HG03039 (cell line): ENCODE measurements around the gene NFXL1.
A peak's percentile ranks its signal among the peaks of the same experiment; 100 is the strongest.
"Not testable (repeated sequence)": the region's sequence is repeated elsewhere in the genome, so short reads cannot be mapped to it uniquely, and the experiment has no call there.

Experiments
- ATAC-seq: cut with Tn5 transposase; IDR thresholded peaks from one replicate; pipeline ENCODE4 v1.9.1; 2021; ENCODE audit warnings: mild to moderate bottlenecking, moderate library complexity; ENCODE audit not compliant: unreplicated experiment

Gene NFXL1

GRCh38 chr4:47914220-47914925 lies at the start of gene NFXL1:
NFXL1 (minus strand) TSS chr4:47914583; CDS start chr4:47914203, 380 bp downstream.
- peak; percentile 98 for ATAC-seq

- ATAC-seq: no peak
Observed at GRCh38 chr4:47954677-47955076, 40.3 kb upstream of the NFXL1 start.

- ATAC-seq: no peak
Observed at GRCh38 chr4:47954245-47954644, 39.9 kb upstream of the NFXL1 start.

GRCh38 chr4:47945930-47946726 lies 31.7 kb upstream of the NFXL1 start:
- ATAC-seq: no peak

- ATAC-seq: no peak
Observed at GRCh38 chr4:47942081-47942819, 27.9 kb upstream of the NFXL1 start.

- ATAC-seq: no peak
Observed at GRCh38 chr4:47939456-47939855, 25.1 kb upstream of the NFXL1 start.

- no peak for ATAC-seq
Observed at GRCh38 chr4:47936336-47936735, 22.0 kb upstream of the NFXL1 start.

- peak; percentile 68 for ATAC-seq
Observed at GRCh38 chr4:47933840-47934239, 19.5 kb upstream of the NFXL1 start.

- ATAC-seq: no peak
Observed at GRCh38 chr4:47930971-47931804, 16.8 kb upstream of the NFXL1 start.

GRCh38 chr4:47929682-47930201 lies 15.4 kb upstream of the NFXL1 start:
- no peak for ATAC-seq

GRCh38 chr4:47926667-47927258 lies 12.4 kb upstream of the NFXL1 start:
- ATAC-seq: peak; percentile 96

- ATAC-seq: not testable (repeated sequence)
Observed at GRCh38 chr4:47923261-47923608, 8.9 kb upstream of the NFXL1 start.

- ATAC-seq: not testable (repeated sequence)
Observed at GRCh38 chr4:47922436-47923260, 8.3 kb upstream of the NFXL1 start.

- not testable (repeated sequence) for ATAC-seq
Observed at GRCh38 chr4:47917163-47917562, 2.8 kb upstream of the NFXL1 start.

- no peak for ATAC-seq
Observed at GRCh38 chr4:47915378-47915777, 995 bp upstream of the NFXL1 start.

- ATAC-seq: peak; percentile 0
Observed at GRCh38 chr4:47914926-47915237, 499 bp upstream of the NFXL1 start.

GRCh38 chr4:47913861-47914219 lies 543 bp downstream of the NFXL1 start:
- peak; percentile 17 for ATAC-seq

- no peak for ATAC-seq
Observed at GRCh38 chr4:47913330-47913729, 1.1 kb downstream of the NFXL1 start.

- ATAC-seq: no peak
Observed at GRCh38 chr4:47907089-47907646, 7.2 kb downstream of the NFXL1 start.
